ENCODE results near the gene TIMM29.
A peak's percentile ranks its signal among the peaks of the same experiment; 100 is the strongest.
"Not testable (repeated sequence)": the region's sequence is repeated elsewhere in the genome, so short reads cannot be mapped to it uniquely, and the experiment has no call there.

TIMM29 gene

GRCh38 chr19:10924597-10924996 is 4.0 kb upstream of the TIMM29 start:
- no peak for DNase-seq (ENCODE audit: extremely low read depth, low read depth)
- TF ChIP-seq, protein P1, sequence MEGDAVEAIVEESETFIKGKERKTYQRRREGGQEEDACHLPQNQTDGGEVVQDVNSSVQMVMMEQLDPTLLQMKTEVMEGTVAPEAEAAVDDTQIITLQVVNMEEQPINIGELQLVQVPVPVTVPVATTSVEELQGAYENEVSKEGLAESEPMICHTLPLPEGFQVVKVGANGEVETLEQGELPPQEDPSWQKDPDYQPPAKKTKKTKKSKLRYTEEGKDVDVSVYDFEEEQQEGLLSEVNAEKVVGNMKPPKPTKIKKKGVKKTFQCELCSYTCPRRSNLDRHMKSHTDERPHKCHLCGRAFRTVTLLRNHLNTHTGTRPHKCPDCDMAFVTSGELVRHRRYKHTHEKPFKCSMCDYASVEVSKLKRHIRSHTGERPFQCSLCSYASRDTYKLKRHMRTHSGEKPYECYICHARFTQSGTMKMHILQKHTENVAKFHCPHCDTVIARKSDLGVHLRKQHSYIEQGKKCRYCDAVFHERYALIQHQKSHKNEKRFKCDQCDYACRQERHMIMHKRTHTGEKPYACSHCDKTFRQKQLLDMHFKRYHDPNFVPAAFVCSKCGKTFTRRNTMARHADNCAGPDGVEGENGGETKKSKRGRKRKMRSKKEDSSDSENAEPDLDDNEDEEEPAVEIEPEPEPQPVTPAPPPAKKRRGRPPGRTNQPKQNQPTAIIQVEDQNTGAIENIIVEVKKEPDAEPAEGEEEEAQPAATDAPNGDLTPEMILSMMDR (IDR thresholded peaks at IDR 0.05; ENCODE audit: low read depth, low read length, missing control alignments) = no peak
- no peak overlapping the region for H3K4me3 ChIP-seq (replicated peaks; ENCODE audit: low read depth, low read length)

GRCh38 chr19:10927730-10928562 is 665 bp upstream of the TIMM29 start:
- DNase-seq (ENCODE audit: extremely low read depth, low read depth) = no peak
- TF ChIP-seq, protein P1 (IDR thresholded peaks at IDR 0.05; ENCODE audit: low read depth, low read length, missing control alignments) = no peak
- H3K4me3 ChIP-seq (replicated peaks; ENCODE audit: low read depth, low read length) = peak overlapping the region; percentile 92

DNA sequence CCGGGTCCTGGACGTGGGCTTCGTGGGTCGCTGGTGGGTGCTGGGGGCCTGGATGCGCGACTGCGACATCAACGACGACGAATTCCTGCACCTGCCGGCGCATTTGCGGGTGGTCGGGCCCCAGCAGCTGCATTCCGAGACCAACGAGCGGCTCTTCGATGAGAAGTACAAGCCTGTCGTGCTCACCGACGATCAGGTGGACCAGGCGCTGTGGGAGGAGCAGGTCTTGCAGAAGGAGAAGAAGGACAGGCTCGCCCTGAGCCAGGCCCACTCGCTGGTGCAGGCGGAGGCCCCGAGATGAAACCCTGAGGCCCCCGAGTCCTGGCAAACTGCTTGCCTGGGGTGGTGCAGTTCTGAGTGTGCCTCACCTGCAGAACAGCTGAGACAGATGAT is 787 bp downstream of the TIMM29 start:
- no peak for DNase-seq (ENCODE audit: extremely low read depth, low read depth)
- TF ChIP-seq, protein P1 (IDR thresholded peaks at IDR 0.05; ENCODE audit: low read depth, low read length, missing control alignments) = no peak
- H3K4me3 ChIP-seq (replicated peaks; ENCODE audit: low read depth, low read length) = peak overlapping the region; percentile 92

DNA sequence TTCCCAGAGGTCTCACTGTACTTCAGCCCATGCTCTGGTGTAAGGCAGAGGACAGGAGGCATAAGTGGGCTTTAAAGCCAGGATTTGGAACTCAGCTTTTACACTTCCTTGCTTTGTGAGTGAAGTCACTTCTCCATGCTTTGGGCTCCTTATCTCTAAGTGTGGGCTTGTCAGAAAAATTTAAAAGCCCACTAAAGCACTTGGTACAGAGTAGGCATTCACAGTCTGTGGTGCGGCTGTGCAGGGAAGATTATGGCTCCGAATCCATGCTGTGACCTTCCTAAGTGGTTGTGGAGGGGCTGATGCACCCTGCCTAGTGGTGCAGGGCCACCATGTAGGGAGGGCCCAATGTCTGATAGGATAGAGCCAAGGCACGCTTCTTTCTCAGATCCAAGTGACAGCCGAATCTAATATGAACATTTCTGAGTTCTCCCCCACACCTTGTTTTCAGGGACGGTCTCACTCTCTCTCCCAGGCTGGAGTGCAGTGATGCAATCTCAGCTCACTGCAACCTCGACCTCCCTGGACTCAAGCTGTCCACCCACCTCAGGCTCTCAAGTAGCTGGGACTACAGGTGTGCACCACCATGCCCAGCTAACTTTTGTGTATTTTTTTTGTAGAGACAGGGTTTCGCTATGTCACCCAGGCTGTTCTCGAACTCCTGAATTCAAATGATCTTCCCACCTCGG is 6.9 kb downstream of the TIMM29 start:
- H3K4me3 ChIP-seq (replicated peaks; ENCODE audit: low read depth, low read length) = no peak overlapping the region
- TF ChIP-seq, protein P1 (IDR thresholded peaks at IDR 0.05; ENCODE audit: low read depth, low read length, missing control alignments) = no peak
- DNase-seq (ENCODE audit: extremely low read depth, low read depth) = no peak

DNA sequence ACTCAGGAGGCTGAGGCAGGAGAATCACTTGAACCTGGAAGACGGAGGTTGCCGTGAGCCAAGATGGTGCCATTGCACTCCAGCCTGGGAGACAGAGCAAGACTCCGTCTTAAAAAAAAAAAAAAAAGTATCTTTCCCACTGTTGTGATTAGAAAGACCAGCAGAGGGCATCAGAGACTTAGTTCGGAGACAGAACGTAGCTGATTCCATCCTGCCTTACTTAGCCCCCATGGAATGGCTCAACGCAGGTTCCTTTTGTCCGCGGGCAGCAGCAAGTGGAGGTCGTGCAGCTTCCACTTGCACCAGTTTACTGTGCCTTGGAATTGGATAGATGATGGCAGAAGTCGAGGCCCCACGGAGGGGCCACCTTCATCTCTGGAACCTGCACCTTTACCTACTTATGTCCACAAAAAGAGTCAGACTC is 8.1 kb downstream of the TIMM29 start:
- H3K4me3 ChIP-seq (replicated peaks; ENCODE audit: low read depth, low read length) = no peak overlapping the region
- TF ChIP-seq, protein P1 (IDR thresholded peaks at IDR 0.05; ENCODE audit: low read depth, low read length, missing control alignments) = peak; percentile 58
- peak; percentile 73 for DNase-seq (ENCODE audit: extremely low read depth, low read depth)

- H3K4me3 ChIP-seq (replicated peaks; ENCODE audit: low read depth, low read length); DNase-seq (ENCODE audit: extremely low read depth, low read depth): not testable (repeated sequence)
Observed at GRCh38 chr19:10941649-10942048, 13.0 kb downstream of the TIMM29 start.

DNA sequence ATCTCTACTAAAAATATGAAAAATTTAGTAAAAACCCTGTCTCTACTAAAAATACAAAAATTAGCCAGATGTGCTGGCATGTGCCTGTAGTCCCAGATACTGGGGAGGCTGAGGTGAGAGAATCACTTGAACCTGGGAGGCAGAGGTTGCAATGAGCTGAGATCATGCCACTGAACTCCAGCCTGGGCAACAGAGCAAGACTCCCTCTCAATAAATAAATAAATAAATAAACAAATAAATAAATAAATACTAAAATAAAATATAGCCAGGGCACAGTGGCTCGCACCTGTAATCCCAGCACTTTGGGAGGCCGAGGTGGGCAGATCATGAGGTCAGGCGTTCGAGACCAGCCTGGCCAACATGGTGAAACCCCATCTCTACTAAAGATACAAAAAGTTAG is 14.8 kb downstream of the TIMM29 start:
- H3K4me3 ChIP-seq (replicated peaks; ENCODE audit: low read depth, low read length); DNase-seq (ENCODE audit: extremely low read depth, low read depth): not testable (repeated sequence)
